Upper lobe of left lung (tissue), 6 donors: ENCODE results near the gene NPHP4. TPM values are rescaled to one million over a fixed set of nuclear protein-coding genes. Genes with fewer than 3 reads are reported as not detected.

ENCODE experiments used
- ATAC-seq, 2 donors: fragments of 200-7000 bp; cut with Tn5 transposase; one replicate each; pipeline ENCODE4 v1.9.1; 2022; ENCODE audit warnings: mild to moderate bottlenecking in 2 of 2, moderate library complexity in 2 of 2; ENCODE audit not compliant: low FRiP score in 2 of 2
- DNase-seq, 2 donors: peaks; one replicate each; pipeline ENCODE4 v3.0.0-alpha.2; 2019 to 2020
- H3K27ac ChIP-seq, 4 donors: fragments of 200-600 bp; sonication (generic); one replicate each; pipeline ENCODE4 v1.5.1; 2016 to 2019
- H3K27me3 ChIP-seq, 4 donors: fragments of 200-600 bp; sonication (generic); one replicate each; pipeline ENCODE4 v1.5.1; 2017 to 2019
- H3K36me3 ChIP-seq, 4 donors: fragments of 200-600 bp; sonication (generic); one replicate each; pipeline ENCODE4 v1.5.1; 2016 to 2019
- H3K4me1 ChIP-seq, 4 donors: fragments of 200-600 bp; sonication (generic); one replicate each; pipeline ENCODE4 v1.5.1; 2018 to 2019
- H3K4me3 ChIP-seq, 4 donors: fragments of 200-600 bp; sonication (generic); one replicate each; pipeline ENCODE4 v1.5.1; 2017 to 2019; ENCODE audit warnings: mild to moderate bottlenecking in 2 of 4, moderate library complexity in 1 of 4
- H3K9me3 ChIP-seq, 4 donors: fragments of 200-600 bp; sonication (generic); one replicate each; pipeline ENCODE4 v1.5.1; 2018 to 2019
- EP300 ChIP-seq, 4 donors: sonication (generic); formaldehyde crosslinking; IDR thresholded peaks; one replicate each; pipeline ENCODE4 v1.5.1; 2017; ENCODE audit warnings: antibody characterized with exemption in 4 of 4, control low read depth in 2 of 4
- POLR2A ChIP-seq, 4 donors: fragments of 450-650 bp; IDR thresholded peaks; one replicate each; pipeline ENCODE4 v1.5.1; 2016 to 2017; ENCODE audit warnings: antibody characterized with exemption in 4 of 4, mild to moderate bottlenecking in 2 of 4
- POLR2AphosphoS5 ChIP-seq, 2 donors: sonication (generic); formaldehyde crosslinking; IDR thresholded peaks; one replicate each; pipeline ENCODE4 v1.5.1; 2017; ENCODE audit warnings: antibody characterized with exemption in 2 of 2
- WGBS, 2 donors: methylation state at CpG; one replicate each; pipeline ENCODE4 v1.1.5; 2017 to 2018; 5-methylcytosine and 5-hydroxymethylcytosine counted together
- total RNA-seq, 6 donors: library from RNA; depleted of rRNA in 4 of 6; stranded (reverse); fragments of >200 nt in 4 of 6; gene quantifications; one replicate each; pipeline versions ENCODE4 v1.1.0 to v1.2.1, GENCODE V29; 2016 to 2021
- TF ChIP-seq, protein P1 (sequence below), 6 experiments: fragments of 450-650 bp in 4 of 6; fragments of 200-600 bp in 2 of 6; sonication (generic) in 2 of 6; IDR thresholded peaks; one replicate each; pipeline ENCODE4 v1.5.1; 2016 to 2019; ENCODE audit warnings: antibody characterized with exemption in 6 of 6
- donor health status: DM: no; HTN: no; CAD: no; lungs with moderate emphysema.
- donor health status: DM: no; HTN: yes; CAD: no; lungs with severe emphysema.

The NPHP4 gene
- total RNA-seq, 6 donors from 2014 or later, result 13.5 to 45.1 (median 19.9) TPM

DNA sequence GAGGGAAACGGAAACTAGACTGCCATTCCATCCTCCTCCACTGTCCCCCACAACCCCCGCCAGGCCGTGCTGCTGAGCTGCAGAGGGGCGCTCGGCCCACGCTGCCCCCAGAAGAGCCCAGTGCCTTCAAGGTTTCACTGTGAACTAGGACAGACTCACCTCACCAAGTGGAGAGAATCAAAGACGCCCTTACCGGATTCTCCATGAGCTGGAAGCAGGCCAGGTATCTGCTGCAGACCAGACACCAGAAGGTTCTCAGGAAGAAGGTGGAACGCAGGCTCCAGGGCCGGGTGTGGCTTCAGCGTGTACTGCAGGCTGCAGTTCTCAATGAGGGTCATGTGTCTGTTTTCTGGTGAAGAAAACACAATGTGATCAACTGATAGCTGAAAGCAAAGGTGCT lies 30.6 kb downstream of the NPHP4 start:
- H3K4me1 ChIP-seq, result no peaks in the 10 kb centered on the region
- H3K9me3 ChIP-seq, result no peaks in the 10 kb centered on the region
- H3K36me3 ChIP-seq, result peaks cover 0 to 76% (median 31%) of the 10 kb centered on the region in 4 donors
- DNase-seq, result no peak
- no peak for ATAC-seq
- H3K4me3 ChIP-seq, result no peak overlapping the region
- H3K27me3 ChIP-seq, result no peaks in the 10 kb centered on the region
- no peak overlapping the region for H3K27ac ChIP-seq
- TF ChIP-seq EP300 (IDR thresholded peaks at IDR 0.05), result no peak
- no peak for TF ChIP-seq POLR2A (IDR thresholded peaks at IDR 0.05)
- TF ChIP-seq, protein P1, sequence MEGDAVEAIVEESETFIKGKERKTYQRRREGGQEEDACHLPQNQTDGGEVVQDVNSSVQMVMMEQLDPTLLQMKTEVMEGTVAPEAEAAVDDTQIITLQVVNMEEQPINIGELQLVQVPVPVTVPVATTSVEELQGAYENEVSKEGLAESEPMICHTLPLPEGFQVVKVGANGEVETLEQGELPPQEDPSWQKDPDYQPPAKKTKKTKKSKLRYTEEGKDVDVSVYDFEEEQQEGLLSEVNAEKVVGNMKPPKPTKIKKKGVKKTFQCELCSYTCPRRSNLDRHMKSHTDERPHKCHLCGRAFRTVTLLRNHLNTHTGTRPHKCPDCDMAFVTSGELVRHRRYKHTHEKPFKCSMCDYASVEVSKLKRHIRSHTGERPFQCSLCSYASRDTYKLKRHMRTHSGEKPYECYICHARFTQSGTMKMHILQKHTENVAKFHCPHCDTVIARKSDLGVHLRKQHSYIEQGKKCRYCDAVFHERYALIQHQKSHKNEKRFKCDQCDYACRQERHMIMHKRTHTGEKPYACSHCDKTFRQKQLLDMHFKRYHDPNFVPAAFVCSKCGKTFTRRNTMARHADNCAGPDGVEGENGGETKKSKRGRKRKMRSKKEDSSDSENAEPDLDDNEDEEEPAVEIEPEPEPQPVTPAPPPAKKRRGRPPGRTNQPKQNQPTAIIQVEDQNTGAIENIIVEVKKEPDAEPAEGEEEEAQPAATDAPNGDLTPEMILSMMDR (IDR thresholded peaks at IDR 0.05), result no peak
- TF ChIP-seq POLR2AphosphoS5 (IDR thresholded peaks at IDR 0.05), result no peak
- WGBS, 2 donors, result 88 to 90% methylated on average over 9 to 11 of the region's 11 CpGs

DNA sequence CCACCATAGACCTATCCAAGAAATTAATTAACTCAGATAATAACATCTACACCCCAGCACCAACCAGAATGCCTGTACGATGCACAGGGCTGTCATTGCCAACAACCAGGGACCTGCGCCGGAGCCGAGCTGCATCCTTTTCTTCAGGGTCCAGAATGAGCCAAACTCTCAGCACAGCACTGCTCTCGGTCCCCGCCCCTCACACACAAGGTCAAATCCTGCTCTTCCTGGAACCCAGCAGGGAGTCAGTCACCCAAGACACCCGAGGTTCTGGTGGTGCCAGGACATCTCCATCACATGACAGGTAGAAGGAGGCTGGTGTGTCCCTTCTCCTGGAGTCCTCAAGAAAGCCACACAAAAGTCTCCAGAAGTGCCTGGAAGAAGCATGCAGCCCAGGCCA lies 31.9 kb downstream of the NPHP4 start:
- WGBS, 2 donors, result 96% methylated on average over 6 to 7 of the region's 7 CpGs
- DNase-seq (no peak), ATAC-seq (no peak)
- no peaks in the 10 kb centered on the region for H3K4me1 ChIP-seq
- H3K4me3 ChIP-seq, result no peak overlapping the region
- H3K36me3 ChIP-seq, result peaks cover 0 to 76% (median 23%) of the 10 kb centered on the region in 4 donors
- no peak overlapping the region for H3K27ac ChIP-seq
- no peaks in the 10 kb centered on the region for H3K27me3 ChIP-seq
- no peak for TF ChIP-seq POLR2AphosphoS5 (IDR thresholded peaks at IDR 0.05)
- TF ChIP-seq POLR2A (IDR thresholded peaks at IDR 0.05), result no peak
- TF ChIP-seq, protein P1 (IDR thresholded peaks at IDR 0.05), result no peak
- no peak for TF ChIP-seq EP300 (IDR thresholded peaks at IDR 0.05)
- no peaks in the 10 kb centered on the region for H3K9me3 ChIP-seq

DNA sequence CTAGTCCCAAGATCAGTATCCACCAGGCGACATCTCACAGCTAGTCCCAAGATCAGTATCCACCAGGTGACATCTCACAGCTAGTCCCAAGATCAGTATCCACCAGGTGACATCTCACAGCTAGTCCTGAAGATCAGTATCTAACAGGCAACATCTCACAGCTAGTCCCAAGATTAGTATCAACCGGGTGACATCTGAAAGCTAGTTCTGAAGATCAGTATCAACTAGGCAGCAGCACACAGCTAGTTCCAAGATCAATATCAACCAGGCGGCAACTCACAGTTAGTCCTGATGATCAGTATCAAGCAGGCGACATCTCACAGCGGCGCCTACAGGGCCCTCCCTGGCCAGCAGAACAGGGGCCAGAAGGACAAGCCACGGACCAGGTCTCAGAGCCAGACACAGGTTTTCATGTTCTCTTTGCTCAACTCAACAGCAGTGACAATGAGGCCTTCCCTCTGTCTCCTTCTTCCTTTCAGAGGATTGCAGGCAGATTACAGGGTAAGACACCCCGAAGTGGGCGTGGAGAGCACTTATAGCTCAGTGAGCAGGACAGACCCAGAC lies 32.5 kb downstream of the NPHP4 start:
- Histone ChIP-seq H3K27ac (no peak overlapping the region), H3K9me3 (no peaks in the 10 kb centered on the region), H3K4me3 (no peak overlapping the region), H3K4me1 (no peaks in the 10 kb centered on the region), H3K27me3 (no peaks in the 10 kb centered on the region), H3K36me3 (peaks cover 0 to 80% (median 21%) of the 10 kb centered on the region in 4 donors)
- ATAC-seq (no peak), DNase-seq (no peak)
- no peak for TF ChIP-seq EP300 (IDR thresholded peaks at IDR 0.05)
- TF ChIP-seq POLR2A (IDR thresholded peaks at IDR 0.05), result no peak
- TF ChIP-seq, protein P1 (IDR thresholded peaks at IDR 0.05), result no peak
- TF ChIP-seq POLR2AphosphoS5 (IDR thresholded peaks at IDR 0.05), result no peak
- WGBS, 2 donors, result 90 to 93% methylated on average over 7 to 9 of the region's 9 CpGs

DNA sequence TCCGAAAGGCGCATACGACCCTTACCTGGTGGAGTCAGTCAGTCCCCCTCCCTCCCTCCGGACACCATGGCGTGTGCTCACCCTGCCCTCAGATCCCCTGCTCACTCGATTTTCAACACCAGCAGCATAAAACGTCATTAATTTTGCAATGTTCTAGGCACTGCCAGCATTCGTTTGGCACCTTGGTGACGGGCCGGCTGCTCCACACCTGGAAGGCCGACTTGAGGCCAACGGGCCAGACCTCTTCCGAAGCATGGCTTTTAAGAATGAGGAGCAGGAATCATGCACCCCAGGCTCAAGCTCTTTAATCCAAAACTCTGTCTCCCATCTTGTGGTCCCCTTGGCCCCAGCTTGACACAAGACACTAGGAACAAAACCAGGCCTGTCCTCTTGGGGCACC lies 33.1 kb downstream of the NPHP4 start:
- H3K9me3 ChIP-seq, result no peaks in the 10 kb centered on the region
- H3K27me3 ChIP-seq, result no peaks in the 10 kb centered on the region
- H3K4me3 ChIP-seq, result no peak overlapping the region
- H3K4me1 ChIP-seq, result no peaks in the 10 kb centered on the region
- WGBS, 2 donors, result 95% methylated on average over 13 of the region's 13 CpGs
- ATAC-seq, result no peak
- no peak overlapping the region for H3K27ac ChIP-seq
- no peak for TF ChIP-seq POLR2A (IDR thresholded peaks at IDR 0.05)
- TF ChIP-seq EP300 (IDR thresholded peaks at IDR 0.05), result no peak
- no peak for TF ChIP-seq POLR2AphosphoS5 (IDR thresholded peaks at IDR 0.05)
- TF ChIP-seq, protein P1 (IDR thresholded peaks at IDR 0.05), result no peak
- no peak for DNase-seq
- H3K36me3 ChIP-seq, result peaks cover 0 to 80% (median 21%) of the 10 kb centered on the region in 4 donors
